ENCODE data around the gene AP2M1. TPM values are rescaled to one million over a fixed set of nuclear protein-coding genes. Genes with fewer than 3 reads are reported as not detected.

Gene AP2M1
- total and polyA plus RNA-seq, 10 of the 15 experiments (the other 5 are each of a cell fraction or from before 2014, with no cell fraction given): 65.6 to 356 (median 161) TPM

- Histone ChIP-seq H3K4me3 (no peak overlapping the region), H3K79me2 (ENCODE audit: control insufficient read depth, insufficient read depth, low read length) (peaks cover 18% of the 10 kb centered on the region), H3K9me3 (replicated peaks; ENCODE audit: control insufficient read depth, insufficient read depth, low read length) (no peaks in the 10 kb centered on the region), H3K36me3 (ENCODE audit: control insufficient read depth in 2 of 2, insufficient read depth in 2 of 2, low read length in 1 of 2) (peaks cover 19 to 38% of the 10 kb centered on the region in 2 experiments), H3K27me3 (replicated peaks in 1 of 2; ENCODE audit: control insufficient read depth in 2 of 2, insufficient read depth in 2 of 2, low read length in 1 of 2) (no peaks in the 10 kb centered on the region), H4K20me1 (ENCODE audit: control insufficient read depth, insufficient read depth) (no peaks in the 10 kb centered on the region), H2AFZ (ENCODE audit: control insufficient read depth, low read depth, low read length) (no peak overlapping the region), H3K4me1 (ENCODE audit: control insufficient read depth, insufficient read depth, low read length) (peaks cover 5% of the 10 kb centered on the region), H3K4me2 (ENCODE audit: control insufficient read depth, insufficient read depth) (no peak overlapping the region), H3K9ac (ENCODE audit: control insufficient read depth, insufficient read depth, low read length) (no peak overlapping the region), H3K27ac (ENCODE audit: control insufficient read depth, insufficient read depth) (no peak overlapping the region)
- no TSS peak for BruUV-seq (replicated peaks)
- WGBS (ENCODE audit: insufficient coverage, insufficient replicate concordance, low lambda C conversion rate, missing lambda C conversion rate): 99% methylated on average over 9 of the region's 9 CpGs
- RAD21 ChIA-PET (ENCODE audit: unreplicated experiment): no interaction called here
- SMC1A ChIA-PET (ENCODE audit: uncharacterized antibody, unreplicated experiment): interaction anchor here (1.4 kb wide), 1 partner anchor 29 kb away, joined by 3 read pairs; no protein-coding TSS in a partner anchor
- ATAC-seq: no peak
- intact Hi-C loops (cut with micrococcal nuclease; ENCODE audit: unreplicated experiment): no loop called here
- CTCF ChIA-PET: interaction anchor here (1.2 kb wide), 1 partner anchor 45 kb away, joined by 3 read pairs; no protein-coding TSS in a partner anchor
- TF ChIP-seq POU2F2 (IDR thresholded peaks at IDR 0.05; ENCODE audit: borderline replicate concordance, low read depth, low read length): no peak
- in situ Hi-C loops (cut with MboI): no loop called here
- POLR2A ChIA-PET: no interaction called here
- no peak for FAIRE-seq
- DNase-seq (ENCODE audit: low read depth, low spot score): no peak
These were observed 6.9 kb downstream of the AP2M1 start for GRCh38 chr3:184181596-184181995.

GRCh38 chr3:184183679-184184078 lies 9.0 kb downstream of the AP2M1 start:
- intact Hi-C loops (cut with micrococcal nuclease; ENCODE audit: unreplicated experiment) (no loop called here), in situ Hi-C loops (cut with MboI) (no loop called here)
- no peaks in the 10 kb centered on the region for H4K20me1 ChIP-seq (ENCODE audit: control insufficient read depth, insufficient read depth)
- no TSS peak for BruUV-seq (replicated peaks)
- RAD21 ChIA-PET (ENCODE audit: unreplicated experiment): no interaction called here
- H3K9me3 ChIP-seq (replicated peaks; ENCODE audit: control insufficient read depth, insufficient read depth, low read length): no peaks in the 10 kb centered on the region
- H3K4me1 ChIP-seq (ENCODE audit: control insufficient read depth, insufficient read depth, low read length): 0 out of 2 replicates have a peak, but pooled peaks cover 4% of the 10 kb centered on the region
- H3K79me2 ChIP-seq (ENCODE audit: control insufficient read depth, insufficient read depth, low read length): peaks cover 26% of the 10 kb centered on the region
- H2AFZ ChIP-seq (ENCODE audit: control insufficient read depth, low read depth, low read length): no peak overlapping the region
- CTCF ChIA-PET: no interaction called here
- no peak overlapping the region for H3K27ac ChIP-seq (ENCODE audit: control insufficient read depth, insufficient read depth)
- WGBS (ENCODE audit: insufficient coverage, insufficient replicate concordance, low lambda C conversion rate, missing lambda C conversion rate): 87% methylated on average over 5 of the region's 5 CpGs
- SMC1A ChIA-PET (ENCODE audit: uncharacterized antibody, unreplicated experiment): interaction anchor here (0.9 kb wide), 1 partner anchor 28 kb away, joined by 3 read pairs; the partner anchor contains the start of gene DVL3
- H3K27me3 ChIP-seq (replicated peaks in 1 of 2; ENCODE audit: control insufficient read depth in 2 of 2, insufficient read depth in 2 of 2, low read length in 1 of 2): no peaks in the 10 kb centered on the region
- FAIRE-seq (no peak), DNase-seq (ENCODE audit: low read depth, low spot score) (no peak), ATAC-seq (no peak)
- peaks cover 19 to 34% of the 10 kb centered on the region in 2 experiments for H3K36me3 ChIP-seq (ENCODE audit: control insufficient read depth in 2 of 2, insufficient read depth in 2 of 2, low read length in 1 of 2)
- POLR2A ChIA-PET: interaction anchor here (0.9 to 1.4 kb wide), 2 partner anchors 10 to 49 kb away, joined by 3 to 4 read pairs; no protein-coding TSS in a partner anchor
- no peak overlapping the region for H3K4me2 ChIP-seq (ENCODE audit: control insufficient read depth, insufficient read depth)
- no peak overlapping the region for H3K4me3 ChIP-seq
- H3K9ac ChIP-seq (ENCODE audit: control insufficient read depth, insufficient read depth, low read length): no peak overlapping the region
- TF ChIP-seq BACH1 (IDR thresholded peaks at IDR 0.05; ENCODE audit: borderline replicate concordance) (no peak), SREBF1 (IDR thresholded peaks at IDR 0.05; ENCODE audit: low read length) (no peak), HSF1 (IDR thresholded peaks at IDR 0.05; ENCODE audit: low read depth, low read length) (no peak), POLR2AphosphoS2 (IDR thresholded peaks at IDR 0.05; ENCODE audit: low read depth, low read length) (no peak)

Measured in GM12878 (cell line).